DMS53 treated with DMSO at 0.1 percent for 48 hours (cell line): Measurements from ENCODE around the gene FAM120B.

Source experiments
- DNase-seq: peaks from one replicate; lab custom pipeline; 2025; ENCODE audit not compliant: unreplicated experiment; lab: John Stamatoyannopoulos, UW

FAM120B gene

GRCh38 chr6:170286246-170286933 is 20.2 kb upstream of the FAM120B start:
- peak; percentile 73 for DNase-seq

- DNase-seq = no peak
Observed at GRCh38 chr6:170286934-170287265, 19.7 kb upstream of the FAM120B start.

GRCh38 chr6:170287371-170287876 is 19.1 kb upstream of the FAM120B start:
- no peak for DNase-seq

- no peak for DNase-seq
Observed at GRCh38 chr6:170288091-170288631, 18.4 kb upstream of the FAM120B start.

GRCh38 chr6:170288852-170289179 is 17.7 kb upstream of the FAM120B start:
- no peak for DNase-seq

- no peak for DNase-seq
Observed at GRCh38 chr6:170289180-170289931, 17.2 kb upstream of the FAM120B start.

- DNase-seq = no peak
Observed at GRCh38 chr6:170289951-170290295, 16.6 kb upstream of the FAM120B start.

DNA sequence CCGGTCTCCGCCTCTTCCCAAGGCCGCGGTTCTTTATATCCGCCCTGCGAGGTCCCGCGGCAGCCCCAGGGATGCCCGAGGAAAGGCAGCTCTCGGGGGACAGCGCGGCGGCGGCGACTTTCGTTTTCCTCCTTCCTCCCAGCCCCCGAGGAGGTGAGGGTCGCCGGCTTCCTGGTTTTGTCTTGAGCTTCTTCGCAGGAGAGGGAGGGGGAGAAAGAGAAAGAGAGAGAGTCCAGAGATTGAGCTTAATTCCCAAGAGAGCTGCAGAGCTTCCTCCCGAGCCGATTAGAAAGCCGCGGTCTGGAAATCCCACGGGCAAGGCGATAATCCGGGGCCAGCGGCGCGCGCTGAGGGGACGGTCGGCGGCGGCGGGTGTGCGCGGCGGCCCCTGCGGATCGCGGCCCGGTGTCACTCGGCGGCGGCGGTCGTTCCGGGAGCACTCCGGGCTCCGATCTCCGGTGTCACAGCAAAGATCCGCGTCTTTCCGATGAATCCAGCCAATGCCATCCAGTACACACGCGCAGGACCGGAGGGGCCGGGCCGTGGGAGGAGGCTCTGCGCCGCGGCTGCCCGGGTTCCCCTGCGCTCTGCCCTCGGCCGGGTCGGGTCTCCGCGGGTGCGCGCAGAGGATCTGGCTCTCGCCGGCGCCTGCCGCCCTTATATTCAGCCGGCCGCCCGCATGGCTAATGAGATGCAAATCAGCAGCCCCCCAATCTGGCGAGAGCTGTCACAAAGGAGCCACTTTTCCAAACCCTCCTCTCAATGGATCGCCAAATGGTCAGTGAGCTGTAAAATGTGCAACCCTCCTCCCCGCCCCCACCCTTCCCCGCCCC is 16.0 kb upstream of the FAM120B start, which contains the start of gene DLL1:
Gene DLL1, minus strand, starts transcription at position 783 of the 833 bp plus-strand sequence. CDS start 939 bp downstream, outside the sequence.
- DNase-seq = peak; percentile 69

DNA sequence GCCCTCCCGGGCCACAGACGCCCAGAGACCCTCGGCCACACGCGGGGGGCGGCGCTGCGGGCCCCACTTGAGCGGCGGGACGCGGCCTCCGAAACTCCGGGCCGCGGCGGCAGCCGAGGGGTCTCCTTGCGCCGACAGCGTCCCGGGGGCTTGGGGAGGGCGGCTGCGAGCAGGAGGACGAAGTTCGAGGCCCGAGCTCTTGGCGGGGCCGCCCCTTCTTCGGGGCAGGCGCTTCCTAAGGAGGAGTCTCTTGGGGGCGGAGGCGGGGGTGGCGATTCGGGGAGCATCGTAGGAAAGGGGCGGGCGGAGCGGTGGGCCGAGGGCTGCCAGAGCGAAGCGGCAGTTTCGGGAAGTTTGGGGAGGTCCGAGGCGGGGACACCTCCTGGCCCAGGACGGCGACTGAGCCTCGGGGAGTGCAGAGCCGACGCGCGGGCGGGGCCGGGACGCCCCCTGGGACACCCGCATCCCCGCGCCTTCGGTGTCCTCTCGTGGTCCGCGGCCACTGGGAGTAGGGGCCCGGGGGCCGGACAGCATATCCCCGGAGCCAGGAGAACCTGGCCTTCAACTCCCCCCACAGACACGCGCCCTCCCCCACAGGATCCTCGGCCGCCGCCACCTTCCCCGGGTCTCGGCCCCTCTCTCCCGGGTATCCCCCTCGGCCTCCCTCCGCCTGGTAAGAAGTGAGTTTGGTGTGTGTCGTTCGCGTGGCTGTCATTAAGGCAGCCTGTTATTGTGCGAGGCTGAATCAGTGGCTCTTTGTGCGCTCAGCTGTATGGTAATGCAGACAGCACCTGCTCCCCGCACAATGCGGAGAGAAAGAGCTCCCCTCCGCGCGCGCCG is 15.1 kb upstream of the FAM120B start:
- DNase-seq = peak; percentile 67

GRCh38 chr6:170292111-170292406 is 14.5 kb upstream of the FAM120B start:
- peak; percentile 59 for DNase-seq

DNA sequence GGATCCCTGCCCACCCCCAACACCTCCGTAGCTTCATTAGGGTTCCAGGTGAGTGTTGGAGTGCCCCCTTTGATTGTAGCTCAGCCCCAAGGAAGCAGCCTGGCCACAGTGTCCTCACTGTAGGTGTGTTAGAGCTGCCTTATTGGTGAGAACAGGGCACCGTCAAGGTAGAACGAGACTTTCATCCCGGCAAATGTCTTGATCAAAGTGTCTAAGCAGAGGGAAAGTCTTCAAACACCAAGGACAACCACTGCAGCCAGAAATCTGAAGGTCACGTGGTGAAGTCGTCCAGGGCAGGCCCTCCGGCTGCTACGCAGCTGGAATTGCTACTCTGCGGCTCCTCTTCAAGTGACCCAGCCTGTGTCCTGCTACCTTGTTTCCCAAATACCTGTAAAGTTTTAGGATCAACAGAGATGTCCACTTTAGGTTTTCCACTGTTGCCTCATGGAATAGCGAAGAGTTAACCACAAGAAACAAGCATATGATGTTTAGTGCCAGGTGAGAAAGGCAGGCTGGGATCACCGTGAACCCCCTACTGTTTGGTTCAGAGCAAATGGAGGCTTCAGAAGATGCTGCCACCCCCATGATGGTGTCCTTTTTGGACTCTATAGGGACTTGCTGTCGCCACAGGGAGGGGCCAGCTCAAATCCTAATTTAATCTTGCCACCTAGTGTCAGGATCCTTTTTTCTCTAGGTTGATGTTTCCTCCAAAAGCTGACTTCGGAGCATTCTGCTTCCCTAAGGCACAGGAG is 14.0 kb upstream of the FAM120B start:
- no peak for DNase-seq

DNA sequence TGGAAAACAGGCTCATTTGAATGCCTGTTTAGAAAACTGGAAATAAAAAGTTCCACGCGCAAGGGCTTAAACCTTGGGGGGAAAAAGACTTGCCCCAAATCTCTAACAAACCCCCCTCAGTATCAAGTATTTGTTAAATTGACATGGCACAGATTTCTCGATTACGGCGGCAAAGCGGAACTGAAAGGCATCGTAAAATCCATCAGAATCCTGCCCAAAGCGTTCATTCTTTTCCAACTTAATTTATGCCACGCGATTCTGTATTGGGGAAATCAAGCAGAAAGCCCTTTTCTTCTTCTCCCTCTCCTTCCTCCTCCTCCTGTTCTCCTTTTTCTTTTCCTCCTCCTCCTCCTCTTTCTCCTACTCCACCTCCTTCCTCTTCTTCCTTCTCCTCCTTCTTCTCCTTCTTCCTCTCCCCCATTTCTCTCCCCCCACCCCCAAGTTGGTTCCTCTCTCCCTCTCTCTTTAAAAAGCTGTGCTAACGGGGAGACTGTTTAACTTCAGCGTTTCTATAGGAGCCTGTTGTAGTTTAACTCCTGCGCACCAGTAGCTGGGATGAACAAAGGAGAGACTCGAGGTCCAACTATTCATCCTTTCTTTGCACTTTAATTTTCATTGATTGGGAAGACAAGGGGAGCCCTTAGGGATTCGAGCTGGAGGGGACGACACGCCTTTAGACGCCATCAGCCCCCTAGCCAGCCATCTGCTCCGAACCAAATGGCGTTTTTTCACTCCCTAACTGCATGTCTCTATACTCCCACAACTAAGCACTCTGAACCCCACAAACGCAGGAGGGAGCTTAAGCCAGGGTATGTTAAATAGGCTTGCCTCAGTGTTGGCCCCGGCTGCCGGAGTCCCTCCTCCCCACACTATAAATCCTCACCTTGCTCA is 13.0 kb upstream of the FAM120B start:
- no peak for DNase-seq

DNA sequence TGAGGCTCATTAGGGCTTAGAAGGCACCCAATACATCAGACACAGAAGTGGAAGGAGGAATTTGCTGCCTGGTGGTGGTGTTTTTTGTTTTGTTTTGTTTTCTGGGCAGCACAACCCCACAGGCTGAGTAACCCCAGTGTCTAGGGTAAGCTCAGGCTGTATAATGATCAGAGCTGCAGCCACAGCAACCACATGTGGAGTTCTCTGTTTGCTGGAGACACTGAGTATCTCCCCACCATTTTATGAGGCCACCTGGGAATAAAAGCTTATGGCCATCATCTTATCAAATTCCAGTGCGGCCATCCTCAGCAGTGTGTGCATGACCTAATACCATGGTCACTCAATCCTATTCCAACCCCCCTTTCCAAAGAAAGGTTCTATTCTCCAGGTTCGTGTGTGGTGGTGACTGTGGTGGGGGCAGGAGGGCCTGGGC is 12.2 kb upstream of the FAM120B start:
- DNase-seq = no peak

DNA sequence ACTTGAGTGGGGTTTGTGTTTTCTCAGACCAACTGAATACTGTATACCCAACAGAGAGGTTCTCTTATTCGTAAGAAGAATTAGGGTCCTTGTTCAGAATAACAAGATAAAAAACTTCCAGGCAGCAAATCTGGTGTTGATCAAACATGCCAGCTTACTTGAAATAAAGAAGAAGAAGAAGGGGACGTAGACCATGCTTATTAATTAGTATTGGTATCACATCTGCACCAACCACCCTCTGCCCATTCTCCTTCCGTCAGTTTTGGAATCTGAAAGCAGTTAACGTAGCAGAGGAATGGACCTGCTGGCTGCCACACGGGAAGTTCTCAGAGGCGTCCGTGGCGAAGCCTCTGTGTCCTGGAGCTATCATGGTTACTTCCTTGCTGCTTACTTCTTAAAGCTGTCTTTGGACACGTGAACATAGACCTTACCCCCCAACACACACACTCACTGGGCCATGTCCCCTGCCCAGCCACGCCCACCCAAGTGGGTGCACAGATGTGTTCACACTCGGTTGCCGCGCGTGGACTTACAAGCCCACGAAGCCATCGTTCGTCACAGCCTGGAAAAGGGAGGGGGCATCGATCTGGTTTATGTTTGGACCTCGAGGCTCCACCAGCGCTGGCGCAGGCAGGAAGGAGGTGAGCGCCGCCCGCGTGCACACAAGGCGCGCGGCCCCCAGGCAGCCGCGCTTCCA is 11.6 kb upstream of the FAM120B start:
- DNase-seq = no peak

GRCh38 chr6:170295510-170296422 is 10.8 kb upstream of the FAM120B start:
- peak; percentile 71 for DNase-seq

- no peak for DNase-seq
Observed at GRCh38 chr6:170296423-170296745, 10.2 kb upstream of the FAM120B start.

DNA sequence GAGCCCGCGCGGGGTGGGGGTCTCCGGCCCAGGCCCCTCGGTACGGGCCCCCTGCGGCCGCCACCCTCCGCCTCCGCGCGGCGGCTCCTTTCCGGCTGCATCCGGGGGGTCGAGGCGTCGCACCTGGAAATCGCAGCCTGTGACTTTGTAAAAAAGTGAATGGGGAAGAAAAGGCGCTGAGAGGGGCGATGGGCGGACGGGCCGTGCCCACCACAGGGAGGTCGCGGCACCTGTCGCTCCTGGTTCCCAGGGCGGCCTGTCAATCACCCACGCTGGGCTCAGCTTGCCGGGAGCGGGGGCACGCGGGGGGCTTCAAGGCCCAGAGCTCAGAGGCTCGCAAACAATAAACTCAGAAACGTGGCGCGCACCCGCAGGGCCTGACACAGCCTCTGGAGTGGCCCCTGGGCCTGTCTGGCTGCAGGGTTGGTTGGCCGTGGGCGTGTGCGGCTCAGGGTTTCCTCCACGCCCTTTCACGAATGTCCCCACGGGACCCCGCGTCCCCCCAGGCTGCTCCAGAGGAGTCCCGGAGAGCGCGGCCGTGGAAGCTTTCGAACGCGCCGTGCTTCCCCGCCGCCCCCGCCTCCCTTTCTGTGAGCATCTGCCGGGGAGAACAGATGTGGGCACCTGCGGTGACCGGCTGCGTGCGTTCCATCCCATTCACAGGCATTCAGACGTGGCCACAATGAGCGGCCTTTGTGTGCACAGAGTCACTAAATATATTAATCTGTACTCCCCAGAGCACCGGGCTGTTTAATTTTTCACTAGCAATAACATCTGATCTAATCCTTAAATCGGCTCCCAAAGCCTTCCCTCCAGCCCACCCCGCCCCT is 9.6 kb upstream of the FAM120B start:
- peak; percentile 64 for DNase-seq
